NCI-H510A treated with DMSO at 0.1 percent for 48 hours (cell line): Measurements from ENCODE around the gene CELF5.

Experiments used
- DNase-seq: peaks from one replicate; lab custom pipeline; 2025; lab: John Stamatoyannopoulos, UW

CELF5 gene

DNA sequence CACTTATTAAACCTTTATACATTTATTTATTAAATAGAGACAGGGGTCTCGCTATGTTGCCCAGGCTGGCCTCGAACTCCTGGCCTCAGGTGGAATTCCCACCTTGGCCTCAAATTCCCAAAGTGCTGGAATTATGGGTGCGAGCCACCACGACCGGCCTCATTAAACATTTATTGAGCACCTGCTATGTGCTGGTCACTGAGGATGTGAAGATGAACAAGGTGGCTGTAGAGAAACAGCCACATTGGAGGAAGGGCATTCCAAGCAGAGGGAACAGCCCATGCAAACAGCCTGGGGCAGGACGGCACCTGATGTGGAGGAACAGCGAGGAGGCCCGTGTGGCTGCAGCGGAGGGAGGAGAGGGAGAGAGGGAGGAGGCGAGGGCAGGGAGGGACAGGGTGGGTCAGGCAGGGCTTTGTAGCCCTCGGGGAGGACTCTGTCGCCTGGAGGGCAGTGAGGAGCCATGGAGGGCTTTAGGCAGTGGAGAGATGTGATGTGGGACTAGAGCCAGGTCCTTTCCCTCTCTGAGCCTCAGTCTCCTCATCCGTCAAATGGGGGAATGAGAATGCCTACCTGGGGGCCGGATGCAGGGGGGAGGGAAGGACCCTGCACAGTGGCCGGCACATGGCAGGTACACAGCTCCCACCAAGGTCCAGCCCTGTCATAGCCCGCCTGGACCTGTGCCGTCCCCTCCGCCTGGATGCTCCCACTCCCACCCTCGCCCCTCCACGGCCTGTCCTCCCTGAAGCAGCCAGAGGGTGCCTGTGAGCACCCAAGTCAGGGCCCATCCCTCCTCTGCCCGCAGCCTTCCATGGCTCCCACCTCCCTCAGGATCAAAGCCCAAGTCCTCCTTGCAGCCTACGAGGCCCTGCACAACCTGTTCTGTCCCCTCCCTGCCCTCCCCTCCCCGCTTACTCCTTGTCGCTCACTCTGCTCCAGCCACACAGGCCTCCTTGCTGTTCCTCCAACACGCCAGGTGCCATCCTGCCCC lies 120.4 kb downstream of the CELF5 start:
- no peak for DNase-seq

DNA sequence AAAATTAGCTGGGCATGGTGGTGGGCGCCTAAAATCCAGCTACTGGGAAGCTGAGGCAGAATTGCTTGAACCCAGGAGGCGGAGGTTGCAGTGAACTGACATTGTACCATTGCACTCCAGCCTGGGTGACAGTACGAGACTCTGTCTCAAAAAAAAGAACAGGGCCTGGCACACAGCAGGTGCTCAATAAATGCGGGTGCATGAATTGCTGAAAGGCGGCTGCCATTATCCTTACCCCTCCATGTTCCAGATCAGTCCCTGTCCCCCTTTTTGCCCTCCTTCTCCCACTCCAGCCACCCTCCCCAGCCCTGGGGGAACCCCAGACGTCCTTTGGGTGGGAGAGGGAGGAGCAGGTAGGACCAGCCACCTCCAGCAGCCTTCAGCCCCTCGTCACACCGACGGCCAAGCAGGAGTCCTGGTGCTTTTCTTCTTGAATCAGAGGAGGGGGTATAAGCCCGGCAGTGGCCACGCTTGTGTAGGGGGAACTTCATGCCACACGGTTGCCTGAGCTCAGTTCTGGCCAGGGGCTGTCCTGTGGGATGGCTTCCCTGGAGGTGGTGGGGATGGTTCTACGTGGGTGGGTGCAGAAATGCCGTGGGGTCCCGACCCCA lies 121.5 kb downstream of the CELF5 start:
- DNase-seq, result no peak
